GM12878 (cell line): ENCODE data around the gene APOC4. TPM values are rescaled to one million over a fixed set of nuclear protein-coding genes. Genes with fewer than 3 reads are reported as not detected.
A peak's percentile ranks its signal among the peaks of the same experiment; 100 is the strongest.

ENCODE experiments used
- ATAC-seq: fragments of 200-7000 bp; cut with Tn5 transposase; 3 replicates; pipeline ENCODE4 v1.9.1; 2020; ENCODE audit warnings: mild to moderate bottlenecking, moderate library complexity
- BruUV-seq: library from RNA; stranded (reverse); fragments of 400-500 nt; replicated peaks from 2 replicates; lab custom pipeline; 2021; lab: Mats Ljungman, UMichigan
- CTCF ChIA-PET: fragments of 300-600 bp; sonication (Branson Sonifier 250); formaldehyde crosslinking; extraction: SDS; loops from one replicate; lab custom pipeline; 2021; ENCODE audit warnings: inconsistent platforms; lab: Yijun Ruan, JAX
- POLR2A ChIA-PET: fragments of 350-600 bp; formaldehyde crosslinking; extraction: SDS; loops from one replicate; lab custom pipeline; 2021; ENCODE audit warnings: inconsistent platforms; lab: Charles Lee
- RAD21 ChIA-PET: fragments of 300-600 bp; sonication (Branson Sonifier 250); formaldehyde crosslinking; loops from one replicate; lab custom pipeline; 2023; ENCODE audit warnings: antibody characterized with exemption; ENCODE audit not compliant: unreplicated experiment; lab: Charles Lee
- SMC1A ChIA-PET: fragments of 300-600 bp; sonication (Branson Sonifier 250); formaldehyde crosslinking; loops from one replicate; lab custom pipeline; 2023; ENCODE audit not compliant: unreplicated experiment, uncharacterized antibody; lab: Charles Lee
- DNase-seq: peaks from one replicate; pipeline ENCODE4 v3.0.0-alpha.2; 2011; ENCODE audit warnings: low read depth, low spot score
- FAIRE-seq: peaks from 3 replicates; lab custom pipeline; 2011; peaks lifted over from hg19 to GRCh38; lab: Jason Lieb, UNC
- H2AFZ ChIP-seq: 2 replicates; pipeline ENCODE4 v1.6.0; 2011; ENCODE audit warnings: low read depth, low read length, control low read depth; ENCODE audit not compliant: control insufficient read depth
- H3K27ac ChIP-seq: 2 replicates; pipeline ENCODE4 v1.5.1; 2011; ENCODE audit warnings: control low read depth; ENCODE audit not compliant: control insufficient read depth, insufficient read depth
- H3K27me3 ChIP-seq, 2 experiments: replicated peaks in 1 of 2; 2 replicates each; pipeline versions ENCODE4 v1.6.0 to v1.6.1; 2011; ENCODE audit warnings: low read length in 1 of 2; ENCODE audit not compliant: control insufficient read depth in 2 of 2, insufficient read depth in 2 of 2
- H3K36me3 ChIP-seq, 2 experiments: 2 replicates each; pipeline ENCODE4 v1.5.1; 2011; ENCODE audit warnings: low read length in 1 of 2; ENCODE audit not compliant: control insufficient read depth in 2 of 2, insufficient read depth in 2 of 2
- H3K4me1 ChIP-seq: 2 replicates; pipeline ENCODE4 v1.6.1; 2011; ENCODE audit warnings: mild to moderate bottlenecking, low read length, moderate library complexity, mixed read lengths; ENCODE audit not compliant: control insufficient read depth, insufficient read depth
- H3K4me2 ChIP-seq: 2 replicates; pipeline ENCODE4 v1.6.0; 2011; ENCODE audit warnings: control low read depth; ENCODE audit not compliant: control insufficient read depth, insufficient read depth
- H3K4me3 ChIP-seq: fragments of 200-600 bp; sonication (generic); 2 replicates; pipeline ENCODE4 v1.5.1; 2016
- H3K79me2 ChIP-seq: 2 replicates; pipeline ENCODE4 v1.6.0; 2011; ENCODE audit warnings: low read length; ENCODE audit not compliant: control insufficient read depth, insufficient read depth
- H3K9ac ChIP-seq: 2 replicates; pipeline ENCODE4 v1.8.0; 2011; ENCODE audit warnings: low read length, control low read depth, mixed read lengths; ENCODE audit not compliant: control insufficient read depth, insufficient read depth
- H3K9me3 ChIP-seq: replicated peaks from 3 replicates; pipeline ENCODE4 v1.5.1; 2011; ENCODE audit warnings: mild to moderate bottlenecking, low read length; ENCODE audit not compliant: control insufficient read depth, insufficient read depth
- H4K20me1 ChIP-seq: 2 replicates; pipeline ENCODE4 v1.6.0; 2011; ENCODE audit not compliant: control insufficient read depth, insufficient read depth
- CTCF ChIP-seq, 3 experiments: IDR thresholded peaks in 2 of 3; conservative IDR thresholded peaks in 1 of 3; 2 replicates each; pipeline ENCODE4 v1.5.1; 2011; ENCODE audit warnings: low read depth in 3 of 3, low read length in 3 of 3, mild to moderate bottlenecking in 3 of 3, control low read depth in 2 of 3, moderate library complexity in 2 of 3, inconsistent platforms in 1 of 3, mixed read lengths in 1 of 3; ENCODE audit not compliant: control insufficient read depth in 2 of 3, insufficient read depth in 1 of 3; ENCODE audit errors: extremely low read depth in 1 of 3
- EED ChIP-seq: sonication (generic); IDR thresholded peaks from 2 replicates; pipeline ENCODE4 v1.6.1; 2016; ENCODE audit warnings: antibody characterized with exemption, low read depth
- ELK1 ChIP-seq: IDR thresholded peaks from 2 replicates; pipeline ENCODE4 v1.6.1; 2012; ENCODE audit warnings: low read depth, low read length, improper control_type of control experiment
- HDAC6 ChIP-seq: fragments of 200-600 bp; sonication (generic); IDR thresholded peaks from one replicate; pipeline ENCODE4 v1.8.0; 2017; ENCODE audit warnings: antibody characterized with exemption; ENCODE audit not compliant: unreplicated experiment
- IRF4 ChIP-seq: IDR thresholded peaks from 2 replicates; pipeline ENCODE4 v1.6.1; 2011; ENCODE audit warnings: low read depth, low read length
- LARP7 ChIP-seq: fragments of 450-650 bp; IDR thresholded peaks from 2 replicates; pipeline ENCODE4 v1.6.1; 2017; ENCODE audit warnings: mild to moderate bottlenecking
- MTA2 ChIP-seq: fragments of 450-650 bp; IDR thresholded peaks from 2 replicates; pipeline ENCODE4 v1.6.1; 2016; ENCODE audit warnings: low read depth, mild to moderate bottlenecking, moderate library complexity
- NBN ChIP-seq: fragments of 450-650 bp; IDR thresholded peaks from 2 replicates; pipeline ENCODE4 v1.6.1; 2016
- PBX3 ChIP-seq: IDR thresholded peaks from 2 replicates; pipeline ENCODE4 v1.6.1; 2011; ENCODE audit warnings: mild to moderate bottlenecking, low read depth, low read length, moderate library complexity; ENCODE audit not compliant: insufficient replicate concordance
- POLR2A ChIP-seq: IDR thresholded peaks from 2 replicates; pipeline ENCODE4 v1.6.1; 2011; ENCODE audit warnings: low read depth, mild to moderate bottlenecking, low read length
- SMARCA5 ChIP-seq: fragments of 450-650 bp; IDR thresholded peaks from 2 replicates; pipeline ENCODE4 v1.6.1; 2017; ENCODE audit warnings: mild to moderate bottlenecking
- SP1 ChIP-seq: IDR thresholded peaks from one replicate; pipeline ENCODE4 v1.6.1; 2011; ENCODE audit warnings: low read depth, low read length
- SRF ChIP-seq, 2 experiments: IDR thresholded peaks; 2 replicates each; pipeline ENCODE4 v1.6.1; 2011; ENCODE audit warnings: low read depth in 2 of 2, low read length in 2 of 2, mild to moderate bottlenecking in 1 of 2, moderate library complexity in 1 of 2
- SUPT20H ChIP-seq: IDR thresholded peaks from 2 replicates; pipeline ENCODE4 v1.6.1; 2011; ENCODE audit warnings: low read depth, mild to moderate bottlenecking, low read length, moderate library complexity, borderline replicate concordance; ENCODE audit not compliant: control insufficient read depth
- TBL1XR1 ChIP-seq: IDR thresholded peaks from 2 replicates; pipeline ENCODE4 v1.6.1; 2012; ENCODE audit warnings: low read depth, low read length, improper control_type of control experiment
- TCF12 ChIP-seq: IDR thresholded peaks from 2 replicates; pipeline ENCODE4 v1.6.1; 2011; ENCODE audit warnings: low read depth, mild to moderate bottlenecking, low read length
- ZNF687 ChIP-seq: fragments of 450-650 bp; IDR thresholded peaks from 2 replicates; pipeline ENCODE4 v1.6.1; 2017; ENCODE audit warnings: mild to moderate bottlenecking, moderate library complexity
- ZSCAN29 ChIP-seq: fragments of 450-650 bp; IDR thresholded peaks from 2 replicates; pipeline ENCODE4 v1.6.1; 2017; ENCODE audit warnings: mild to moderate bottlenecking, moderate library complexity
- WGBS: methylation state at CpG from one replicate; pipeline ENCODE4 v1.1.6; 2016; ENCODE audit warnings: low lambda C conversion rate; ENCODE audit not compliant: insufficient replicate concordance, insufficient coverage; ENCODE audit errors: missing lambda C conversion rate; 5-methylcytosine and 5-hydroxymethylcytosine counted together
- in situ Hi-C: fragments of 300-500 bp; cut with MboI; formaldehyde crosslinking; loops from 9 replicates; pipeline ENCODE4 v1.14.3; 2018; ENCODE audit warnings: mixed read lengths
- intact Hi-C: fragments of 100-400 bp; cut with micrococcal nuclease; formaldehyde crosslinking; loops from one replicate; pipeline ENCODE4 v1.14.2; 2022; ENCODE audit not compliant: unreplicated experiment
- polyA plus RNA-seq, 11 experiments: library from polyadenylated mRNA; depleted of rRNA in 4 of 11; unstranded in 6 of 11; stranded (reverse) in 5 of 11; fragments of >200 nt; fragmentation: Nextera tagmentation in 4 of 11; fragmentation: Illumina TruSeq in 1 of 11; extraction: Ambion mirVana in 4 of 11; extraction: Trizol in 1 of 11; gene quantifications; 1 replicate in 1 of 11; 2 replicates in 10 of 11; pipeline versions ENCODE4 v1.2.1 to v1.2.3, GENCODE V29; 2011 to 2016; ENCODE audit warnings: inconsistent platforms in 2 of 11, missing spikeins in 2 of 11, low read depth in 1 of 11
- total RNA-seq, 4 experiments: library from RNA; depleted of rRNA in 3 of 4; stranded (reverse); fragments of >200 nt in 3 of 4; fragmentation: Illumina TruSeq in 1 of 4; extraction: Trizol in 1 of 4; gene quantifications; 2 replicates each; pipeline versions ENCODE4 v1.2.1 to v1.2.3, GENCODE V29; 2013 to 2021

Gene APOC4
- total and polyA plus RNA-seq, 10 of the 15 experiments (the other 5 are each of a cell fraction or from before 2014, with no cell fraction given): not detected

- Histone ChIP-seq H3K27ac (peak overlapping the region; percentile 1), H3K4me2 (no peak overlapping the region), H4K20me1 (no peaks in the 10 kb centered on the region), H3K79me2 (no peaks in the 10 kb centered on the region), H3K4me3 (no peak overlapping the region), H2AFZ (no peak overlapping the region), H3K27me3 (no peaks in the 10 kb centered on the region), H3K9me3 (no peaks in the 10 kb centered on the region), H3K9ac (no peak overlapping the region), H3K36me3 (peaks cover 0 to 32% of the 10 kb centered on the region in 2 experiments; a peak in 3 of 4 replicates), H3K4me1 (peaks cover 12% of the 10 kb centered on the region)
- in situ Hi-C loops: no loop called here
- ChIA-PET SMC1A (interaction anchor here (0.6 to 1.1 kb wide), 2 partner anchors 40 to 61 kb away, joined by 3 to 4 read pairs; no protein-coding TSS in a partner anchor), CTCF (interaction anchor here (3.0 to 3.5 kb wide), 2 partner anchors 10 to 68 kb away, joined by 17 to 70 read pairs; partner anchors contain the start of gene RELB), RAD21 (interaction anchor here (1.5 to 3.5 kb wide), 2 partner anchors 49 to 69 kb away, joined by 5 to 16 read pairs; partner anchors contain the start of gene CLASRP), POLR2A (interaction anchor here (0.5 to 4.1 kb wide), 4 partner anchors 10 to 146 kb away, joined by 3 to 24 read pairs (median 4); partner anchors contain the start of gene RELB)
- 56% methylated on average over 12 of the region's 12 CpGs for WGBS
- FAIRE-seq (no peak), ATAC-seq (peak; percentile 41), DNase-seq (no peak)
- intact Hi-C loops: no loop called here
- no TSS peak for BruUV-seq
- TF ChIP-seq TBL1XR1 (no peak), NBN (no peak), ZNF687 (no peak), CTCF (IDR thresholded peaks at IDR 0.05 in 2 of 3, conservative IDR thresholded peaks at IDR 0.05 in 1 of 3; ENCODE audit: control insufficient read depth in 2 of 3, extremely low read depth in 1 of 3, insufficient read depth in 1 of 3, low read depth in 3 of 3, low read length in 3 of 3) (0 out of 6 replicates have a peak, but pooled peaks of 1 of the 3 experiments have one; percentile 7), ZSCAN29 (no peak), SP1 (no peak), SMARCA5 (0 out of 2 replicates have a peak, but pooled peaks have one; percentile 8), PBX3 (no peak), LARP7 (no peak), MTA2 (no peak), HDAC6 (no peak), POLR2A (peak; percentile 29; the same call in 1 of the 2 replicates), TCF12 (no peak), IRF4 (no peak), SRF (IDR thresholded peaks at IDR 0.05; ENCODE audit: low read depth in 2 of 2, low read length in 2 of 2) (no peak), ELK1 (no peak), EED (no peak; the same call in 1 of the 2 replicates), SUPT20H (no peak)
Observed at GRCh38 chr19:44990966-44991365, 48.9 kb downstream of the APOC4 start.
